ENCODE results near the gene FAM169A.
"Not testable (repeated sequence)": the region's sequence is repeated elsewhere in the genome, so short reads cannot be mapped to it uniquely, and the experiment has no call there.

FAM169A gene

DNA sequence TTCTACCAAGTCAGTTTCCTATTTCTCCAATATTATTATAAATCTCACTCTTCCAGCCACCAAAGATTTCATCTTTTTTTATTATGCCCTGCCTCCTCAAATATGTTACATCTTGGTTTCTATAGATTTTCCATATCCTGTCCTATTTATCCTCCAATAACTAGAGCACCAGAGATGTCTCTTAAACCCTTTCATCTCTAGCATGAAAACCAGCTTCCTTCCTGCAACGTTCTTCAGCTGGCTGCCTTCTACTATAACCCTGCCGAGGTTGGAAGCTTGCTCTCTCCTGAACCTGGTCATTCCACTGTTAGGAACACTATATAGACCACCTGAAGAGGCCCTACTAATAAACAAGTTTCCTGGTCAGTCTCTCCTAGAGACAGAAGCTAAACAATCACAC is 27.9 kb downstream of the FAM169A start:
- Histone ChIP-seq H3K27me3 (ENCODE audit: insufficient read depth, low read length) (no peaks in the 10 kb centered on the region), H3K36me3 (ENCODE audit: insufficient read depth, low read length) (peaks cover 68% of the 10 kb centered on the region), H3K4me1 (ENCODE audit: insufficient read depth, low read length) (peaks cover 22% of the 10 kb centered on the region), H3K4me3 (ENCODE audit: low read length) (no peak overlapping the region), H3K27ac (ENCODE audit: low read depth, low read length) (no peak overlapping the region), H3K9me3 (ENCODE audit: insufficient read depth, low read depth, low read length) (no peaks in the 10 kb centered on the region), H3K9ac (ENCODE audit: low read depth, low read length) (no peak overlapping the region)
- WGBS = 92% methylated on average over 2 of the region's 2 CpGs

DNA sequence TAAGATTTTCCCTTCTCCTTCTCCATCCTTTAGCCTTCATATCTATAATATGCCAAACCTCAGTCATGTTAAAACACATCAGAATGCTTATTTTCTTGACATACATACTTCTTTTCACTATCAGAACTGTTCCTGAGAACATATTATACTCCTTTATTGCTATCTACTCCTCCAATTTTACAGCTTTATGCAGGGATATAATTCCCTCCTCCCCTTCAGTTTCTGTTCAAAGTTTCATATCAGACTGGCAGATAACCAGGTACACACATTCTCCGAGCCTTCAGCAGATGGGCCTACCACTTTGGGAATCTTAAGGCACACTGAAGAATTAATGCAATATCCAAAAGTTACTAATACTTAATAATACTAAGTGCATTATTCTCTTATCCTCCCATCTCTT is 29.1 kb downstream of the FAM169A start:
- no peak overlapping the region for H3K9ac ChIP-seq (ENCODE audit: low read depth, low read length)
- H3K36me3 ChIP-seq (ENCODE audit: insufficient read depth, low read length) = peaks cover 72% of the 10 kb centered on the region
- H3K4me3 ChIP-seq (ENCODE audit: low read length) = no peak overlapping the region
- H3K9me3 ChIP-seq (ENCODE audit: insufficient read depth, low read depth, low read length) = no peaks in the 10 kb centered on the region
- H3K4me1 ChIP-seq (ENCODE audit: insufficient read depth, low read length) = peaks cover 14% of the 10 kb centered on the region; the same call in 1 of the 2 replicates
- no peak overlapping the region for H3K27ac ChIP-seq (ENCODE audit: low read depth, low read length)
- 94% methylated on average over 1 of the region's 1 CpG for WGBS
- no peaks in the 10 kb centered on the region for H3K27me3 ChIP-seq (ENCODE audit: insufficient read depth, low read length)

DNA sequence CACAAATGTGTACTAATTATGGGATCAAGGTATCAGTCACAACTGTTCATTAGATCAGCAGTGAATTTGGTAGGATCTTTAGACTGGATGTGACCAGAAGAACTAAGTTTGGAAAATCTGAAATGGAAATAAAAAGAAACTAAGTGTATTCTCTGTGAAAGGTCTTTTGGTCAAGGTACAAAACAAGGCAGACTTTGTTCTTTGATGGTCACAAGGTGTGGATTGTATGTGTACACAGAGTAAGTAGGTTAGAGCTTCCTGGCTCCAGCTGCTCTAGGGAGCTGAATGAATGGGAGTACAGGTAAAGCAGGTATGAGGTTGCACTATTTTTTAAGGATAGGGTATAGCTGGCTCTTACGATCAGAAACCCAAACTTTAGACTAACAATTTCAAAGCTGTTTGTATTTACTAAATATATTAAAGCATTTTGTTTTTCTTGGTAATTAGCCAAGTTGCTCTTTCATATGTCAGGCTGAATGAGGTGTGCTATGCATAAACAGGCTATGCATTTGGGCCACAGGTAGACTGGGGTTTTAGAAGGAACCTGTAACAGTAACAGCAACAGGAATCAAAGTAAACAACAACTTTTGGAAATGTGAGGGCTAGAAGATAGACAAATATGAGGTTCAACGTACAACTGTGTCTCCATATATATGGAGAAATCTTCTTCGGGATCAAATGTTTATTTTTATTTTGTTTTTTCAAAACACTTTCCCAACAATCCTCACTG is 32.5 kb downstream of the FAM169A start:
- no peak overlapping the region for H3K27ac ChIP-seq (ENCODE audit: low read depth, low read length)
- no peak overlapping the region for H3K9ac ChIP-seq (ENCODE audit: low read depth, low read length)
- H3K4me3 ChIP-seq (ENCODE audit: low read length) = no peak overlapping the region
- WGBS = 100% methylated on average over 1 of the region's 3 CpGs
- peaks cover 88% of the 10 kb centered on the region for H3K36me3 ChIP-seq (ENCODE audit: insufficient read depth, low read length)
- H3K4me1 ChIP-seq (ENCODE audit: insufficient read depth, low read length) = peaks cover 14% of the 10 kb centered on the region; the same call in 1 of the 2 replicates
- no peaks in the 10 kb centered on the region for H3K9me3 ChIP-seq (ENCODE audit: insufficient read depth, low read depth, low read length)
- H3K27me3 ChIP-seq (ENCODE audit: insufficient read depth, low read length) = no peaks in the 10 kb centered on the region

DNA sequence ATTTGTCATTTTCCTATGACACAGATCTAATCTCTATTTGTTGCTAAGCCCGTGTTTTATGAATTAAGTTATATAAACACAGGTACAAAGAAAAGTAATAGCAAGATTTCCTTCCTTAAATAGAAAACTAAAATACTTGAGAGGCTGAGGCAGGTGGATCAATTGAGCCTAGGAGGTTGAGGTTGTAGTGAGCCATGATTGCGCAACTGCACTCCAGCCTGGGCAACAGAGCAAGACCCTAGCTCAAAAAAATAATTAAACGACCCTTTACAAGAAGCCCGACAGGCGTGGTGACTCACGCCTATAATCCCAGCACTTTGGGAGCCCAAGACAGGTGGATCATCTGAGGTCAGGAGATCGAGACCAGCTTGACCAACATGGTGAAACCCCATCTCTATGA is 36.8 kb downstream of the FAM169A start:
- Histone ChIP-seq H3K9me3 (ENCODE audit: insufficient read depth, low read depth, low read length) (no peaks in the 10 kb centered on the region), H3K36me3 (ENCODE audit: insufficient read depth, low read length) (peaks cover 67% of the 10 kb centered on the region), H3K4me1 (ENCODE audit: insufficient read depth, low read length) (peaks cover 31% of the 10 kb centered on the region; the same call in 1 of the 2 replicates), H3K9ac (ENCODE audit: low read depth, low read length) (no peak overlapping the region), H3K27me3 (ENCODE audit: insufficient read depth, low read length) (no peaks in the 10 kb centered on the region), H3K27ac (ENCODE audit: low read depth, low read length) (no peak overlapping the region), H3K4me3 (ENCODE audit: low read length) (no peak overlapping the region)
- 96% methylated on average over 6 of the region's 7 CpGs for WGBS

DNA sequence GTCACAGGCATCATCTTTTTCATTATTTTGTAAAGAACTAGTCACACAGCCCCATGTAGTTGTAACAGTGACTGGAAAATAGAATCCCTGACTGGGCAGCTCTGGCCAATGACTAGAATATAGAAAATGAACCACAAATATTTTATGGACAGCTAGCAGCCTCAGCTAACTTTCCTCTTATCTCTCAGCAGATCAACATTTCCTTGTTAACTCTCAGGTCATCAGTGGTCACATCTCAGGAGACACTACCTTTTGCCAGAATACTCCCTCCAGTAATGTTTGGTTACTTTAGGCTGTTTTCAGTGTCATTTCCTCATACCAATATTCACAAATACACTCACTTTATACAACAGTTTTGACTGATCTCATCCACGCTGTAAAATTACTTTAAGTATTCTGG is 43.9 kb downstream of the FAM169A start:
- Histone ChIP-seq H3K36me3 (ENCODE audit: insufficient read depth, low read length) (peaks cover 27% of the 10 kb centered on the region), H3K27me3 (ENCODE audit: insufficient read depth, low read length) (no peaks in the 10 kb centered on the region), H3K4me3 (ENCODE audit: low read length) (no peak overlapping the region), H3K9me3 (ENCODE audit: insufficient read depth, low read depth, low read length) (no peaks in the 10 kb centered on the region), H3K27ac (ENCODE audit: low read depth, low read length) (no peak overlapping the region), H3K4me1 (ENCODE audit: insufficient read depth, low read length) (peaks cover 75% of the 10 kb centered on the region), H3K9ac (ENCODE audit: low read depth, low read length) (no peak overlapping the region)
- WGBS = 97% methylated on average over 1 of the region's 1 CpG

DNA sequence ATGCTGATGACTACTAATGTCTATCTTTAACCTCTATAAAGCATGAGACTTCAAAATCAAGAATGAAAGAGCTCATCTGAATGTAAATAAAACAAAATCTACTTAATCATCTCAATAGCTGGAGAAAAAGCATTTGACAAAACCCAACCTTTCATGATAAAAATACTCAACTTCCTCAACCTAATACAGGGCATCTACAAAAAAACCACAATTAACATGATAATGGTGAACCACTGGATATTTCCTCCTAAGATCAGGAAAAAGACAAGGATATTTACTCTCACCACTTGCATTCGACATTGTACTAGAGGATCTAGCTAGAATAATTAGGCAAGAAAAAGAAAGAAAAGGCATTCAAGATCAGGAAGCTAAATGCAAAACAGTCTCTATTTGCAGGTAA is 49.3 kb downstream of the FAM169A start:
- Histone ChIP-seq H3K27me3 (ENCODE audit: insufficient read depth, low read length) (no peaks in the 10 kb centered on the region), H3K27ac (ENCODE audit: low read depth, low read length) (peak overlapping the region; percentile 89), H3K9me3 (ENCODE audit: insufficient read depth, low read depth, low read length) (no peaks in the 10 kb centered on the region), H3K9ac (ENCODE audit: low read depth, low read length) (no peak overlapping the region), H3K36me3 (ENCODE audit: insufficient read depth, low read length) (peaks cover 38% of the 10 kb centered on the region), H3K4me1 (ENCODE audit: insufficient read depth, low read length) (peaks cover 50% of the 10 kb centered on the region), H3K4me3 (ENCODE audit: low read length) (0 out of 2 replicates have a peak overlapping the region, but pooled peaks have one; percentile 6)
- no CpG with 5 or more reads among the region's 1 CpG for WGBS

DNA sequence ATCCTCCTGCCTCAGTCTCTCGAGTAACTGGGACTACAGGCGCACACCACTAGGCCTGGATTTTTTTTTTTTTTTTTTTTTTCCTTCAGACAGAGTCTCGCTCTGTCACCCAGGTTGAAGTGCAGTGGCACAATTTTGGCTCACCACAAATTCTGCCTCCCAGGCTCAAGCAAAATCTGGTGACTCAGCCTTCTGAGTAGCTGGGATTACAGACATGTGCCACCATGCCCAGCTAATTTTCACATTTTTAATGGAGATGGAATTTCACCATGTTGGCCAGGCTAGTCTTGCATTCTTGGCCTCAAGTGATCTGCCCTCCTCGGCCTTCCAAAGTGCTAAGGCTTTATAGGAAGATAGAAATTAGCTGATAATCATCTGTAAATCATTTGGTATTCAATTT is 55.3 kb downstream of the FAM169A start:
- no peaks in the 10 kb centered on the region for H3K9me3 ChIP-seq (ENCODE audit: insufficient read depth, low read depth, low read length)
- H3K4me1 ChIP-seq (ENCODE audit: insufficient read depth, low read length) = peaks cover 6% of the 10 kb centered on the region
- 95% methylated on average over 4 of the region's 4 CpGs for WGBS
- H3K27me3 ChIP-seq (ENCODE audit: insufficient read depth, low read length) = no peaks in the 10 kb centered on the region
- H3K27ac ChIP-seq (ENCODE audit: low read depth, low read length) = no peak overlapping the region; the same call in 1 of the 2 replicates
- H3K9ac ChIP-seq (ENCODE audit: low read depth, low read length) = no peak overlapping the region
- H3K4me3 ChIP-seq (ENCODE audit: low read length) = no peak overlapping the region
- peaks cover 44% of the 10 kb centered on the region for H3K36me3 ChIP-seq (ENCODE audit: insufficient read depth, low read length)

DNA sequence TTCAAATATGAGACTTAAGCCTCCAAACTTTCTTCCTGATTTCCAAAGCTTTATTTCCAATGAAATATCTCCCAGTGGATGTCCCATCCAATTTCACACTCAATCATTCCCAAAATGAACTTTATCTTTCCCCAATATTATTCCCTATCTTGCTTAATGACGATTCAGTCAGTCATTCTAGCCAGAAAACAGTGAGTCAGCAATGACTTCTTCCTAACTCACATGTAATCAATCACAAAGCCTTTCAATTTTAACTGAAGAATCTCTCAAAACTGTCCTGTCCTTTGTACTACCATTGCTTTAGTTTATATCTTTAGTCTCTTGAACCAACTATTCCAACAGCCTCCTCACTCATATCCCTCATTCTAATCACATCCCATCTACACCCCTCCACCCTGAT is 64.2 kb downstream of the FAM169A start:
- whole genome bisulfite sequencing = 79% methylated on average over 1 of the region's 1 CpG
- Histone ChIP-seq H3K9ac (ENCODE audit: low read depth, low read length) (no peak overlapping the region), H3K9me3 (ENCODE audit: insufficient read depth, low read depth, low read length) (no peaks in the 10 kb centered on the region), H3K27ac (ENCODE audit: low read depth, low read length) (no peak overlapping the region), H3K36me3 (ENCODE audit: insufficient read depth, low read length) (peaks cover 83% of the 10 kb centered on the region), H3K4me3 (ENCODE audit: low read length) (no peak overlapping the region), H3K27me3 (ENCODE audit: insufficient read depth, low read length) (no peaks in the 10 kb centered on the region), H3K4me1 (ENCODE audit: insufficient read depth, low read length) (no peaks in the 10 kb centered on the region)

DNA sequence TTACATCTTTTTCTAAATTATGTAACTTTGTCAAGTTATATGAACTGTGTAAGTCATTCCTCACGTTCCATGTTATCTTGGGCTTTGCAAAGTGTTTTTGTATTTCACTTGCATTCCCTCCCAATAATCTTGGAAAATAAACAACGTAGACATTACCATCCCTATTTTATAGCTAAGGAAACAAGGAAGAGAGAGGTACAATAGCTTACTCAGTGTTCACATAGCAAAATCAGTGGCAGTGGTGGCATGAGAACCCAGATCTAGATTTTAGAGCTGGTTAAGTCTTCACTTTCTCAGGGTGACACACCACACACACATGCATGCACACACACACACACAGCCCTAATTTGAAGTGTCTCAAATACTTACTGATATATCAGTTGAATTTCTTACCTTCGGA is 65.0 kb downstream of the FAM169A start:
- Histone ChIP-seq H3K27ac (ENCODE audit: low read depth, low read length) (no peak overlapping the region), H3K36me3 (ENCODE audit: insufficient read depth, low read length) (peaks cover 90% of the 10 kb centered on the region)

DNA sequence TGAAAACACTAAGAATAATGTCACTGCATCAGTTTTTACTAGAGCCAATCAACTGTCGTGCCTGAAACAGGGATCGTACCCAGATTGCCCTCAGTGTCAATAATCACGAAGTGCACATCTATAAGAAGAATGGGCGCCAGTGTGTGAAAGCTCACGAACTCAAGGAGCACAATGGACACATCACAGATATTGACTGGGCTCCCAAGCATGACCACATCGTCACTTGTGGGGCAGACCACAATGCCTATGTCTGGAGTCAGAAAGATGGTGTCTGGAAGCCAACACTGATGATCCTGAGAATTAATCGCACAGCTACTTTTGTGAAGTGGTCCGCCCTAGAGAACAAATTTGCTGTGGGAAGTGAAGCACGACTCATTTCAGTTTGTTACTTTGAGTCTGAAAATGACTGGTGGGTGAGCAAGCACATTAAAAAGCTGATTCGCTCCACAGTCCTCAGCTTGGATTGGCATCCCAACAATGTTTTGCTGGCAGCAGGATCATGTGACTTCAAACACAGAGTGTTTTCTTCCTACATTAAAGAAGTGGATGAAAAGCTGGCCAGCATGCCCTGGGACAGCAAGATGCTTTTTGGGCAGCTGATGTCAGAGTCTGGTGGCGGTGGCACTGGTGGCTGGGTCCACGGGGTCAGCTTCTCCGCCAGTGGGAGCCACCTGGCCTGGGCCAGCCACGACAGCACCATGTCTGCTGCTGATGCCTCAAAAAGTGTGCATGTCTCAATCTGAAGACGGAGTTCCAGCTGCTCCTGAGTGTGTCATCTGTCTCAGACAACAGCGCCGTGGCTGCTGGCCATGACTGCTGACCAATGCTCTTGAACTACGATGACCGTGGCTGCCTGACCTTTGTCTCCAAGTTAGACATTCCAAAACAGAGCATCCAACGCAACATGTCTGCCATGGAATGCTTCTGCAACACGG is 66.9 kb downstream of the FAM169A start:
- H3K27ac ChIP-seq (ENCODE audit: low read depth, low read length) = no peak overlapping the region
- 95% methylated on average over 21 of the region's 21 CpGs for WGBS
- no peaks in the 10 kb centered on the region for H3K27me3 ChIP-seq (ENCODE audit: insufficient read depth, low read length)
- no peaks in the 10 kb centered on the region for H3K9me3 ChIP-seq (ENCODE audit: insufficient read depth, low read depth, low read length)
- H3K4me1 ChIP-seq (ENCODE audit: insufficient read depth, low read length) = no peaks in the 10 kb centered on the region
- H3K36me3 ChIP-seq (ENCODE audit: insufficient read depth, low read length) = peaks cover 98% of the 10 kb centered on the region
- H3K4me3 ChIP-seq (ENCODE audit: low read length) = no peak overlapping the region
- H3K9ac ChIP-seq (ENCODE audit: low read depth, low read length) = no peak overlapping the region

More for the DNA sequence above, 65.0 kb downstream of the FAM169A start:
- Histone ChIP-seq H3K27me3 (ENCODE audit: insufficient read depth, low read length) (no peaks in the 10 kb centered on the region), H3K4me3 (ENCODE audit: low read length) (no peak overlapping the region), H3K4me1 (ENCODE audit: insufficient read depth, low read length) (no peaks in the 10 kb centered on the region), H3K9ac (ENCODE audit: low read depth, low read length) (no peak overlapping the region), H3K9me3 (ENCODE audit: insufficient read depth, low read depth, low read length) (no peaks in the 10 kb centered on the region)
- 98% methylated on average over 3 of the region's 3 CpGs for WGBS

DNA sequence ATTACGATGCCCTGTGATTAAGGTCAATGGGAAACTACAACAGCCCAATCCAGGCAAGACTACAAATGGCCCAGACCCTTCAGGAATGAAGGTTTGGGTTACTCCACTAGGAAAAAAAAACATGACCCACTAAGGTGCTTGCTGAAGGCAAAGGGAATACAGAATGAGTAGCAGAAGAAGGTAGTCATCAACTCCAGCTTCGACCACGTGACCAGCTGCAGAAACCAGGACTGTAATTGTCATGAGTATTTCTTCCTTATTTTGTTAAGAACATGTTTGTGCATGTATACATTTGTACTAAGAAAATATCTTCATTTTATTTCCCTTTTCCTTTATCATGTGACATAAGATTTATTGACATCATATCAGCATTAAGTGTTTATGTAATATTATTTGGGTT is 74.5 kb downstream of the FAM169A start:
- 99% methylated on average over 3 of the region's 3 CpGs for WGBS

More for the DNA sequence above, 74.5 kb downstream of the FAM169A start:
- not testable (repeated sequence) for H3K4me3 ChIP-seq (ENCODE audit: low read length); H3K27me3 ChIP-seq (ENCODE audit: insufficient read depth, low read length); H3K27ac ChIP-seq (ENCODE audit: low read depth, low read length); H3K9ac ChIP-seq (ENCODE audit: low read depth, low read length); H3K9me3 ChIP-seq (ENCODE audit: insufficient read depth, low read depth, low read length); H3K4me1 ChIP-seq (ENCODE audit: insufficient read depth, low read length)
- peaks cover 93% of the 10 kb centered on the region for H3K36me3 ChIP-seq (ENCODE audit: insufficient read depth, low read length)
